MM.1S (cell line): ENCODE data around the gene RABGAP1L.

Source experiments
- EZH2 ChIP-seq: fragments of 300-600 bp; sonication (generic); optimal IDR thresholded peaks from 2 replicates; pipeline ENCODE3; 2017; ENCODE audit warnings: low read depth, mild to moderate bottlenecking, antibody characterized with exemption, low read length, mixed read lengths
- EZH2phosphoT487 ChIP-seq: fragments of 300-600 bp; sonication (generic); IDR thresholded peaks from 2 replicates; pipeline ENCODE4 v1.6.1; 2018; ENCODE audit warnings: antibody characterized with exemption, low read length
- TF ChIP-seq, protein P1 (sequence below): fragments of 300-600 bp; sonication (generic); IDR thresholded peaks from 2 replicates; pipeline ENCODE4 v1.5.1; 2016; ENCODE audit warnings: antibody characterized with exemption, low read length, mixed read lengths

- TF ChIP-seq, protein P1, sequence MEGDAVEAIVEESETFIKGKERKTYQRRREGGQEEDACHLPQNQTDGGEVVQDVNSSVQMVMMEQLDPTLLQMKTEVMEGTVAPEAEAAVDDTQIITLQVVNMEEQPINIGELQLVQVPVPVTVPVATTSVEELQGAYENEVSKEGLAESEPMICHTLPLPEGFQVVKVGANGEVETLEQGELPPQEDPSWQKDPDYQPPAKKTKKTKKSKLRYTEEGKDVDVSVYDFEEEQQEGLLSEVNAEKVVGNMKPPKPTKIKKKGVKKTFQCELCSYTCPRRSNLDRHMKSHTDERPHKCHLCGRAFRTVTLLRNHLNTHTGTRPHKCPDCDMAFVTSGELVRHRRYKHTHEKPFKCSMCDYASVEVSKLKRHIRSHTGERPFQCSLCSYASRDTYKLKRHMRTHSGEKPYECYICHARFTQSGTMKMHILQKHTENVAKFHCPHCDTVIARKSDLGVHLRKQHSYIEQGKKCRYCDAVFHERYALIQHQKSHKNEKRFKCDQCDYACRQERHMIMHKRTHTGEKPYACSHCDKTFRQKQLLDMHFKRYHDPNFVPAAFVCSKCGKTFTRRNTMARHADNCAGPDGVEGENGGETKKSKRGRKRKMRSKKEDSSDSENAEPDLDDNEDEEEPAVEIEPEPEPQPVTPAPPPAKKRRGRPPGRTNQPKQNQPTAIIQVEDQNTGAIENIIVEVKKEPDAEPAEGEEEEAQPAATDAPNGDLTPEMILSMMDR: no peak
- TF ChIP-seq EZH2 (no peak), EZH2phosphoT487 (no peak)
Measured at GRCh38 chr1:174976436-174977108, 817.3 kb downstream of the RABGAP1L start.
